CD4-positive, alpha-beta T cell (primary cell): ENCODE results near the gene PFAS. TPM values are rescaled to one million over a fixed set of nuclear protein-coding genes. Genes with fewer than 3 reads are reported as not detected.

Source experiments
- ATAC-seq: fragments of 200-7000 bp; cut with Tn5 transposase; one replicate; pipeline ENCODE4 v1.10.0; 2022; ENCODE audit warnings: mild to moderate bottlenecking; ENCODE audit not compliant: poor library complexity
- CTCF ChIA-PET: fragments of 350-600 bp; sonication (Branson Sonifier 250); formaldehyde crosslinking; loops from one replicate; lab custom pipeline; 2021; ENCODE audit warnings: antibody characterized with exemption, inconsistent platforms; lab: Charles Lee
- POLR2A ChIA-PET: fragments of 350-600 bp; sonication (Branson Sonifier 250); formaldehyde crosslinking; loops from one replicate; lab custom pipeline; 2021; ENCODE audit warnings: antibody characterized with exemption, inconsistent platforms; lab: Charles Lee
- DNase-seq, 14 experiments: peaks; one replicate each; pipeline ENCODE4 v3.0.0-alpha.2; 2013 to 2020; ENCODE audit warnings: mixed read lengths in 2 of 14
- H3K27ac ChIP-seq, 2 donors: one replicate each; pipeline versions ENCODE4 v1.5.1 to v1.7.0; 2013; ENCODE audit warnings: low read length in 2 of 2, low read depth in 1 of 2, mild to moderate bottlenecking in 1 of 2
- H3K27me3 ChIP-seq, 2 experiments: 1 replicate in 1 of 2; 2 replicates in 1 of 2; pipeline versions ENCODE4 v1.6.1 to v1.7.0; 2013; ENCODE audit warnings: low read length in 2 of 2, control low read depth in 1 of 2, mild to moderate bottlenecking in 1 of 2, moderate library complexity in 1 of 2; ENCODE audit not compliant: insufficient read depth in 2 of 2, control insufficient read depth in 1 of 2
- H3K36me3 ChIP-seq: one replicate; pipeline ENCODE4 v1.6.1; 2013; ENCODE audit warnings: low read length, control low read depth; ENCODE audit not compliant: insufficient read depth
- H3K4me1 ChIP-seq: one replicate; pipeline ENCODE4 v1.6.1; 2013; ENCODE audit warnings: low read length, control low read depth; ENCODE audit not compliant: insufficient read depth
- H3K4me3 ChIP-seq: one replicate; pipeline ENCODE4 v1.5.1; 2013; ENCODE audit warnings: mild to moderate bottlenecking, low read length, moderate library complexity
- H3K9me3 ChIP-seq, 2 experiments: 1 replicate in 1 of 2; 2 replicates in 1 of 2; pipeline versions ENCODE4 v1.6.1 to v1.7.0; 2013; ENCODE audit warnings: low read length in 2 of 2, mild to moderate bottlenecking in 2 of 2, control low read depth in 1 of 2, moderate library complexity in 1 of 2; ENCODE audit not compliant: control insufficient read depth in 1 of 2, insufficient read depth in 1 of 2
- H3K27ac Mint-ChIP-seq: one replicate; pipeline ENCODE4 v1.8.0; 2020; ENCODE audit warnings: mixed read lengths
- H3K27me3 Mint-ChIP-seq: one replicate; pipeline ENCODE4 v1.8.0; 2021; ENCODE audit warnings: mixed read lengths
- H3K36me3 Mint-ChIP-seq: one replicate; pipeline ENCODE4 v1.8.0; 2021; ENCODE audit warnings: low read depth, mixed read lengths
- H3K4me1 Mint-ChIP-seq: one replicate; pipeline ENCODE4 v1.8.0; 2021; ENCODE audit warnings: low read depth, mixed read lengths
- H3K4me3 Mint-ChIP-seq: one replicate; pipeline ENCODE4 v1.8.0; 2020; ENCODE audit warnings: mild to moderate bottlenecking, mixed read lengths
- H3K9me3 Mint-ChIP-seq: one replicate; pipeline ENCODE4 v1.8.0; 2020; ENCODE audit warnings: mixed read lengths
- CTCF ChIP-seq: fragments of 200-600 bp; IDR thresholded peaks from one replicate; pipeline ENCODE4 v1.8.0; 2022; ENCODE audit warnings: antibody characterized with exemption, mild to moderate bottlenecking
- intact Hi-C, 2 experiments: fragments of 100-400 bp; cut with DNase I in 1 of 2; cut with micrococcal nuclease in 1 of 2; formaldehyde crosslinking; loops; one replicate each; pipeline versions ENCODE4 v1.15.1 to v1.9.0; 2023 to 2025; cut with DNase I, micrococcal nuclease
- total RNA-seq, 174 experiments: library from RNA in 2 of 174; stranded (reverse) in 2 of 174; gene quantifications; one replicate each; pipeline ENCODE4 v1.2.3 and lab custom pipeline; 2021 to 2026

Gene PFAS
- total RNA-seq, 2 experiments from 2014 or later: 22.3 to 23.0 TPM

- no peak overlapping the region for H3K4me3 ChIP-seq
- peaks cover 8% of the 10 kb centered on the region for H3K36me3 Mint-ChIP-seq
- POLR2A ChIA-PET: interaction anchor here (0.9 to 1.6 kb wide), 3 partner anchors 35 to 62 kb away, joined by 4 to 19 read pairs (median 5); partner anchors contain the start of genes CTC1 and PFAS
Observed at GRCh38 chr17:8284126-8284525, 35.0 kb downstream of the PFAS start.

GRCh38 chr17:8285270-8286181, 36.4 kb downstream of the PFAS start:
- H3K27me3 Mint-ChIP-seq: no peaks in the 10 kb centered on the region
- TF ChIP-seq CTCF: no peak
- no peak overlapping the region for H3K4me3 Mint-ChIP-seq
- no peak for ATAC-seq
- no peaks in the 10 kb centered on the region for H3K9me3 Mint-ChIP-seq
- H3K27ac Mint-ChIP-seq: no peak overlapping the region
- peaks cover 8% of the 10 kb centered on the region for H3K36me3 Mint-ChIP-seq
- ChIA-PET POLR2A (no interaction called here), CTCF (no interaction called here)
- no peak for DNase-seq
- intact Hi-C loops: loop anchor here in 1 of 2 experiments (5.0 kb wide), 1 partner anchor 93 kb away; the partner anchor contains the start of gene BORCS6
- Histone ChIP-seq H3K4me3 (no peak overlapping the region), H3K36me3 (no peaks in the 10 kb centered on the region), H3K27me3 (no peaks in the 10 kb centered on the region), H3K4me1 (peaks cover 52% of the 10 kb centered on the region), H3K27ac (no peak overlapping the region), H3K9me3 (no peaks in the 10 kb centered on the region)
- H3K4me1 Mint-ChIP-seq: peaks cover 37% of the 10 kb centered on the region

More at GRCh38 chr17:8284126-8284525, 35.0 kb downstream of the PFAS start:
- no peaks in the 10 kb centered on the region for H3K9me3 Mint-ChIP-seq
- CTCF ChIA-PET: interaction anchor here (1.5 kb wide), 1 partner anchor 40 kb away, joined by 3 read pairs; no protein-coding TSS in a partner anchor
- intact Hi-C loops: no loop called here
- TF ChIP-seq CTCF: no peak
- no peaks in the 10 kb centered on the region for H3K9me3 ChIP-seq
- peaks cover 39% of the 10 kb centered on the region for H3K4me1 ChIP-seq
- H3K36me3 ChIP-seq: no peaks in the 10 kb centered on the region
- H3K4me1 Mint-ChIP-seq: peaks cover 23% of the 10 kb centered on the region
- no peak for ATAC-seq
- no peak overlapping the region for H3K4me3 Mint-ChIP-seq
- H3K27me3 ChIP-seq: no peaks in the 10 kb centered on the region
- no peak overlapping the region for H3K27ac Mint-ChIP-seq
- no peaks in the 10 kb centered on the region for H3K27me3 Mint-ChIP-seq
- peak overlapping the region in 1 of 2 donors; percentile 7 for H3K27ac ChIP-seq
- peak in 1 of 14 experiments; percentile 37 for DNase-seq

- CTCF ChIA-PET: interaction anchor here (1.0 to 1.4 kb wide), 3 partner anchors 13 to 149 kb away, joined by 3 to 6 read pairs (median 4); partner anchors contain the start of gene PFAS
- Mint-ChIP-seq H3K4me1 (peaks cover 48% of the 10 kb centered on the region), H3K4me3 (peak overlapping the region; percentile 98), H3K9me3 (no peaks in the 10 kb centered on the region), H3K36me3 (peaks cover 8% of the 10 kb centered on the region), H3K27me3 (no peaks in the 10 kb centered on the region), H3K27ac (peak overlapping the region; percentile 95)
- no peaks in the 10 kb centered on the region for H3K36me3 ChIP-seq
- peaks cover 52% of the 10 kb centered on the region for H3K4me1 ChIP-seq
- peak overlapping the region; percentile 76 to 94 for H3K27ac ChIP-seq
- no peaks in the 10 kb centered on the region for H3K9me3 ChIP-seq
- TF ChIP-seq CTCF: no peak
- DNase-seq (no peak), ATAC-seq (no peak)
- POLR2A ChIA-PET: interaction anchor here (0.9 to 2.9 kb wide), 10 partner anchors 12 to 169 kb away, joined by 3 to 51 read pairs (median 4); partner anchors contain the start of genes ALOXE3, CTC1, KRABD2 and PFAS
- H3K4me3 ChIP-seq: peak overlapping the region; percentile 98
- no peaks in the 10 kb centered on the region for H3K27me3 ChIP-seq
- intact Hi-C loops: loop anchor here in 1 of 2 experiments (1.0 to 5.0 kb wide), 3 partner anchors 38 to 95 kb away; partner anchors contain the start of genes BORCS6 and PFAS
Observed at GRCh38 chr17:8287651-8288335, 38.7 kb downstream of the PFAS start.
